ENCODE measurements around the gene INPP5A. TPM values are rescaled to one million over a fixed set of nuclear protein-coding genes. Genes with fewer than 3 reads are reported as not detected.

Gene INPP5A
- total RNA-seq, 6 donors from 2014 or later, result 28.6 to 81.7 (median 44.8) TPM

GRCh38 chr10:132563485-132564248 lies 26.1 kb downstream of the INPP5A start:
- no peak overlapping the region for H3K27ac ChIP-seq
- no peaks in the 10 kb centered on the region for H3K36me3 ChIP-seq
- no peak overlapping the region for H3K4me3 ChIP-seq
- H3K9me3 ChIP-seq, result no peaks in the 10 kb centered on the region
- H3K27me3 ChIP-seq, result no peaks in the 10 kb centered on the region
- DNase-seq (peak in 1 of 2 donors; percentile 63), ATAC-seq (ENCODE audit: low FRiP score in 2 of 2) (no peak)
- no peak for TF ChIP-seq POLR2A (IDR thresholded peaks at IDR 0.05)
- no peak for TF ChIP-seq POLR2AphosphoS5 (IDR thresholded peaks at IDR 0.05)
- no peak for TF ChIP-seq EP300 (IDR thresholded peaks at IDR 0.05)
- no peak for TF ChIP-seq CTCF (IDR thresholded peaks at IDR 0.05)
- H3K4me1 ChIP-seq, result peaks cover 3 to 24% (median 13%) of the 10 kb centered on the region in 4 donors
- 90 to 93% methylated on average over 24 of the region's 24 CpGs for WGBS, 2 donors

- Histone ChIP-seq H3K4me3 (no peak overlapping the region), H3K9me3 (no peaks in the 10 kb centered on the region), H3K4me1 (peaks cover 3 to 18% (median 13%) of the 10 kb centered on the region in 4 donors), H3K27ac (no peak overlapping the region), H3K36me3 (no peaks in the 10 kb centered on the region), H3K27me3 (no peaks in the 10 kb centered on the region)
- no peak for DNase-seq
- 92 to 94% methylated on average over 9 to 10 of the region's 10 CpGs for WGBS, 2 donors
- ATAC-seq (ENCODE audit: low FRiP score in 2 of 2), result no peak
- TF ChIP-seq POLR2AphosphoS5 (IDR thresholded peaks at IDR 0.05) (no peak), POLR2A (IDR thresholded peaks at IDR 0.05) (no peak), CTCF (IDR thresholded peaks at IDR 0.05) (no peak), EP300 (IDR thresholded peaks at IDR 0.05) (no peak)
These were observed 26.6 kb downstream of the INPP5A start for GRCh38 chr10:132564249-132564605.

GRCh38 chr10:132564690-132565089 lies 27.1 kb downstream of the INPP5A start:
- no peak overlapping the region for H3K4me3 ChIP-seq
- peaks cover 3 to 14% (median 13%) of the 10 kb centered on the region in 4 donors for H3K4me1 ChIP-seq
- DNase-seq (no peak), ATAC-seq (ENCODE audit: low FRiP score in 2 of 2) (no peak)
- H3K27ac ChIP-seq, result no peak overlapping the region
- TF ChIP-seq POLR2AphosphoS5 (IDR thresholded peaks at IDR 0.05), result no peak
- no peak for TF ChIP-seq EP300 (IDR thresholded peaks at IDR 0.05)
- TF ChIP-seq POLR2A (IDR thresholded peaks at IDR 0.05), result no peak
- TF ChIP-seq CTCF (IDR thresholded peaks at IDR 0.05), result no peak
- H3K36me3 ChIP-seq, result no peaks in the 10 kb centered on the region
- no peaks in the 10 kb centered on the region for H3K9me3 ChIP-seq
- no peaks in the 10 kb centered on the region for H3K27me3 ChIP-seq
- 90 to 91% methylated on average over 7 to 9 of the region's 11 CpGs for WGBS, 2 donors

- no peak overlapping the region for H3K4me3 ChIP-seq
- ATAC-seq (ENCODE audit: low FRiP score in 2 of 2) (no peak), DNase-seq (no peak)
- WGBS, 2 donors, result 88 to 90% methylated on average over 12 of the region's 12 CpGs
- no peak for TF ChIP-seq CTCF (IDR thresholded peaks at IDR 0.05)
- TF ChIP-seq POLR2A (IDR thresholded peaks at IDR 0.05), result no peak
- no peak for TF ChIP-seq EP300 (IDR thresholded peaks at IDR 0.05)
- no peak for TF ChIP-seq POLR2AphosphoS5 (IDR thresholded peaks at IDR 0.05)
- H3K4me1 ChIP-seq, result peaks cover 0 to 12% (median 4%) of the 10 kb centered on the region in 4 donors
- H3K9me3 ChIP-seq, result no peaks in the 10 kb centered on the region
- no peaks in the 10 kb centered on the region for H3K27me3 ChIP-seq
- no peaks in the 10 kb centered on the region for H3K36me3 ChIP-seq
- no peak overlapping the region for H3K27ac ChIP-seq
These were observed 28.1 kb downstream of the INPP5A start for GRCh38 chr10:132565516-132566209.

Data from upper lobe of left lung (tissue), 6 donors.